Colonic mucosa (tissue), 4 donors: ENCODE results near the gene GIT2. TPM values are rescaled to one million over a fixed set of nuclear protein-coding genes. Genes with fewer than 3 reads are reported as not detected.
"Not testable (repeated sequence)": the region's sequence is repeated elsewhere in the genome, so short reads cannot be mapped to it uniquely, and the experiment has no call there.

Experiments
- DNase-seq: peaks from one replicate; pipeline ENCODE4 v3.0.0-alpha.2; 2020
- H3K27ac ChIP-seq: fragments of 200-600 bp; one replicate; pipeline ENCODE4 v1.8.0; 2021
- H3K27me3 ChIP-seq: fragments of 200-600 bp; one replicate; pipeline ENCODE4 v1.8.0; 2021
- H3K36me3 ChIP-seq: fragments of 200-600 bp; one replicate; pipeline ENCODE4 v1.8.0; 2021
- H3K4me1 ChIP-seq: fragments of 200-600 bp; one replicate; pipeline ENCODE4 v1.8.0; 2021; ENCODE audit warnings: mild to moderate bottlenecking
- H3K4me3 ChIP-seq: fragments of 200-600 bp; one replicate; pipeline ENCODE4 v1.8.0; 2021
- H3K9ac ChIP-seq, 2 donors: one replicate each; pipeline ENCODE4 v1.7.0; 2013; ENCODE audit warnings: control low read depth in 2 of 2, low read depth in 2 of 2, low read length in 2 of 2
- H3K9me3 ChIP-seq: fragments of 200-600 bp; one replicate; pipeline ENCODE4 v1.8.0; 2021
- intact Hi-C: fragments of 100-400 bp; cut with DNase I; formaldehyde crosslinking; loops from one replicate; pipeline ENCODE4 v1.14.1; 2022
- total RNA-seq, 2 donors: library from RNA; stranded (reverse); fragmentation: NEBNext Ultra II Directional in 1 of 2; extraction: Animal tissue kit (Norgen Biotek cat#: 25700) in 1 of 2; gene quantifications; one replicate each; pipeline ENCODE4 v1.2.1, GENCODE V29; 2021
- TF ChIP-seq, protein P1 (sequence below): fragments of 200-600 bp; IDR thresholded peaks from one replicate; pipeline ENCODE4 v1.8.0; 2022; ENCODE audit warnings: antibody characterized with exemption, mild to moderate bottlenecking
- donor health status: healthy.
- donor health status: DM: no; HTN: no; CAD: no.
- donor health status: DM: no; HTN: no; CAD: no.

The GIT2 gene
- total RNA-seq, 2 donors from 2014 or later = 23.3 to 26.8 TPM

DNA sequence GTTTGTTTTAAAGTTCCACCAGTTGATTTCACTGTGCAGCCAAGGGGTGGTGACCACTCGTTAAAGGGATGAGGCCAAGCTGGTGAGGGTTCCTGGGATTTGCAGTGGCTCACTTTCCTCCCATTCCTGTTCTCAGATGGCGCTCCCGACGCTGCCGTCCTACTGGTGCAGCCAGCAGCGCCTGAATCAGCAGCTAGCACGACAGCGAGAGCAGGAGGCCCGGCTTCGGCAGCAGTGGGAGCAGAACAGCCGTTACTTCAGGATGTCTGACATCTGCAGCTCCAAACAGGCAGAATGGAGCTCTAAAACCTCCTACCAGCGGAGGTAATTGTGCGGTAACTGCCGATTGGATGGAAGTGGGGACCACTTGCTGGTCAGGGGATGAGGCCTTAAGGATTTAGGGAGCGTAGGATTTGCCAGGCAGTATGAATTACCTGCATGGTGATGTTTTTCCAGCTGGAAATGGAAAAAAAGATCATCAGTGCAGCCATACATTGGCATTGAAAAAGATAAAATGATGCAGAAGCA, 93.2 kb downstream of the GIT2 start:
- H3K27ac ChIP-seq = no peak overlapping the region
- no peak overlapping the region for H3K4me3 ChIP-seq
- DNase-seq = no peak
- H3K4me1 ChIP-seq = no peaks in the 10 kb centered on the region
- TF ChIP-seq, protein P1, sequence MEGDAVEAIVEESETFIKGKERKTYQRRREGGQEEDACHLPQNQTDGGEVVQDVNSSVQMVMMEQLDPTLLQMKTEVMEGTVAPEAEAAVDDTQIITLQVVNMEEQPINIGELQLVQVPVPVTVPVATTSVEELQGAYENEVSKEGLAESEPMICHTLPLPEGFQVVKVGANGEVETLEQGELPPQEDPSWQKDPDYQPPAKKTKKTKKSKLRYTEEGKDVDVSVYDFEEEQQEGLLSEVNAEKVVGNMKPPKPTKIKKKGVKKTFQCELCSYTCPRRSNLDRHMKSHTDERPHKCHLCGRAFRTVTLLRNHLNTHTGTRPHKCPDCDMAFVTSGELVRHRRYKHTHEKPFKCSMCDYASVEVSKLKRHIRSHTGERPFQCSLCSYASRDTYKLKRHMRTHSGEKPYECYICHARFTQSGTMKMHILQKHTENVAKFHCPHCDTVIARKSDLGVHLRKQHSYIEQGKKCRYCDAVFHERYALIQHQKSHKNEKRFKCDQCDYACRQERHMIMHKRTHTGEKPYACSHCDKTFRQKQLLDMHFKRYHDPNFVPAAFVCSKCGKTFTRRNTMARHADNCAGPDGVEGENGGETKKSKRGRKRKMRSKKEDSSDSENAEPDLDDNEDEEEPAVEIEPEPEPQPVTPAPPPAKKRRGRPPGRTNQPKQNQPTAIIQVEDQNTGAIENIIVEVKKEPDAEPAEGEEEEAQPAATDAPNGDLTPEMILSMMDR = no peak
- no peaks in the 10 kb centered on the region for H3K9me3 ChIP-seq
- no peaks in the 10 kb centered on the region for H3K27me3 ChIP-seq
- H3K36me3 ChIP-seq = peaks cover 14% of the 10 kb centered on the region
- H3K9ac ChIP-seq = no peak overlapping the region
- intact Hi-C loops = no loop called here

DNA sequence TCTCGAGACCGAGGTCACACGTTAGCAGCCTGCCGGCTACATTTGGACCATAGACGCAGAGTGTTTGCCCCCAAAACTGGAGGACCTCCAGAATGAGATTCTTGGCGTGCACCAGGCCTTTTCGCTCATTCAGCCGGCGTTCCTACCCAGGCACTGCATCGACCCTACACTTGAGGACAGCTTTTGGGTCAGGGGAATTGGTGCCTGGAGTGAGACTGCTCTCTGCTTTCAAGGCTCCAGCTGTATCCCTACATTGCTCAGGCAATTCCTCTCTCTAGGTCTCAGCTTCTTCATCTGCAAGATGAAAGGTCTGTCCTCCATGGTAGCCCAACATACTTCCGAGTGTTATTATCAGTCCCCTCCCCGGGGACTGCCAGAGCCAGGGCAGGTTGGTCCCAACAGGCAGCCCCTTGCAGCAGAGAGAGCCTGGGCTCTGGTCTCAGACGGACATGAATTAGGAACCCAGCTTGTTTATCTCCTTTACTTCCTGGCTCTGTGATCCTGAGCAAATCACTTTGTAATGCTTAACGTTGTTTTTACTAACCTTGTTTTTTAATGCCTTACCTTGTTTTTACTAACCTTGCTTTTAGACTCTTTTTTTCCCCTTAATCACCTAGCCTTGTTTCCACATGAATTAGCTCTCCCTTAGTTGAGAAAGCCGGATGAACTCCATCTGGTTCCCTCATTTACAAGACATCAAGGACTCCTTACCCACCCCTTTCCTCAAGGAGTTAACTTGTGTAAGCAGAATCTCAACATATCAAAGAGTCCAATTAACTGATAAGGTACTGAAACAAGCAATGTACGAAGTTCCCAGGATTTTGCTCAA, 95.2 kb downstream of the GIT2 start:
- intact Hi-C loops = no loop called here
- H3K9me3 ChIP-seq = no peaks in the 10 kb centered on the region
- no peaks in the 10 kb centered on the region for H3K4me1 ChIP-seq
- peak overlapping the region; percentile 87 for H3K4me3 ChIP-seq
- TF ChIP-seq, protein P1 = no peak
- no peak for DNase-seq
- peak overlapping the region; percentile 53 for H3K27ac ChIP-seq
- no peaks in the 10 kb centered on the region for H3K27me3 ChIP-seq
- peak overlapping the region; percentile 81 to 95 for H3K9ac ChIP-seq
- peaks cover 10% of the 10 kb centered on the region for H3K36me3 ChIP-seq

DNA sequence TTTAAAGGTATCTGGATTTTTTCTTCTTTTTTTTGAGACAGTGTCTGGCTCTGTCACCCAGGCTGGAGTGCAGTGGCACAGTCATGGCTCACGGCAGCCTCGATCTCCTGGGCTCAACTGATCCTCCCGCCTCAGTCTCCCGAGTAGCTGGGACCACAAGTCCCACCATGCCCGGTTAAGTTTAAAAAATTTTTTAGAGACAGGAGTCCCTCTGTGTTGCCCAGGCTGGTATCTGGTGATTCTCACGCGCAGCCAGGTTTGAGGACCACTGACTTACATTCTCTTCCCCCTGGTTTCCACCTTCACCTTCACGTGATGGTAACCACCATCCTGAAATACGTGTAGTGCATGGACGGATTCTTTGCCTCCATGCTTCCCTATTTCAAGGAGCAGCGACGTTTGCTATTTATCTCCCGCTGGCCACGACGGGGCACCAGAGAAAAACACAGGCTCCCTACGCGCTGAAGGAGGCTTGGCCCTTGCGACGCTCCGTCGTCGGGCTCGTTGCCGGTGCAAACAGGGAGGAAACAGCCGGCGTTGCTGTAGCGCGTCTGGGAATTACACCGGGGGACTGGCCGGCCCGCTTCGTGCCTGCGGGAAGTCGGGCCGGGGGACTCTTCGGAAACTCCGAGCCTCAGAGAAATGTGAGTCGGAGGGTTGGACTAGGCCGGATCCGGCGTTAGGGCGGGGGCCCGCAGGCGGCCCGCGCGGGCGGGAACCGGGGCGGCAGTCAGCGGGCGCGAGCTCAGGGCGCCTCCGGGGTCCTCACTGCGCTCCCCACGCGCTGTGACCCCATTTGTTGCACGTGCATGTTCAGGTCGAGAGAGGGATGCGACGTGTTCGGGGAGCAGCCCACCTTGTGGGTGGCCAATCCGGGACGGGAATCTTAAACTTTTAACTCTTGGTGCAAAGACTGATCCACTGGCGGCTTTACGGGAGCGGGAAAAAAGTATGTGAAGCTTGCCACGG, 96.1 kb downstream of the GIT2 start, which contains the start of gene TCHP:
Gene TCHP (plus strand): TSS at position 492 of the 969 bp plus-strand sequence. CDS start 2,753 bp downstream, outside the sequence.
- TF ChIP-seq, protein P1 = no peak
- no peaks in the 10 kb centered on the region for H3K9me3 ChIP-seq
- peaks cover 10% of the 10 kb centered on the region for H3K36me3 ChIP-seq
- H3K4me1 ChIP-seq = no peaks in the 10 kb centered on the region
- peak within 1 kb of the TSS; percentile 81 to 95 for H3K9ac ChIP-seq
- peak within 1 kb of the TSS; percentile 87 for H3K4me3 ChIP-seq
- intact Hi-C loops = no loop called here
- no peaks in the 10 kb centered on the region for H3K27me3 ChIP-seq
- peak; percentile 91 for DNase-seq
- peak within 1 kb of the TSS; percentile 53 for H3K27ac ChIP-seq

DNA sequence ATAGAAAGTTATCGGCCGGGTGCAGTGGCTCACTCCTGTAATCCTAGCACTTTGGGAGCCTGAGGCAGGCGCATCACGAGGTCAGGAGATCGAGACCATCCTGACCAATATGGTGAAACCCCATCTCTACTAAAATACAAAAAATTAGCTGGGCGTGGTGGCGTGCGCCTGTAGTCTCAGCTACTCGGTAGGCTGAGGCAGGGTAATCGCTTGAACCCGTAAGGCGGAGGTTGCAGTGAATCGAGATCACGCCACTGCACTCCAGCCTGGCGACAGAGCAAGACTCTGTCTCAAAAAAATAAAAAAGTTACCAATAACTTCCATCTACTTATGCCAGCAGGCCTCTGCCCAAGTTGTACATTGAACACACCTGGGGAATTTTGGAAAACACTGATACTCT, 96.8 kb downstream of the GIT2 start:
- H3K36me3 ChIP-seq, H3K4me1 ChIP-seq, intact Hi-C loops, H3K9me3 ChIP-seq, H3K27ac ChIP-seq, H3K27me3 ChIP-seq, H3K4me3 ChIP-seq, DNase-seq: not testable (repeated sequence)
- H3K9ac ChIP-seq = peak overlapping the region in 1 of 2 donors; percentile 95

DNA sequence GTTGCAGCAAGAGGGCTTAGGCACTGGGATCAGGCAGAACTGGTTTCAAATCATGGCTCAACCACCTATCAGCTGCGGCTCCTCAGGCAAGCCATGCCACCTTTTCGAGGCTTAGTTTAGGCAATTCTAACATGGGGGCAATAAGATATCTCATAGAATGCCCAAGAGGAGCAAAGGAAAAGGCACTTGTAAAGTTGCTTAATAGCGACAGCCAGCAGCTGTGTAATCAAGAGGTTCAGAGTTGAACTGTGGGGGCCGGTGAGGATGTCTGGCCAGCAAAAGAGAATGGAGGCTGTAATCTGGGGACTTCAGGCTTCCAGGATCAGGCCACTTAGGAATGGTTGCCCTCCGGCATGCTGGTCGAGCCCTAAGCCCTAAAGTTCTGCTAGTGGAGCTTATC, 99.1 kb downstream of the GIT2 start:
- H3K4me3 ChIP-seq = no peak overlapping the region
- no peak for DNase-seq
- intact Hi-C loops = no loop called here
- no peaks in the 10 kb centered on the region for H3K27me3 ChIP-seq
- H3K9me3 ChIP-seq = no peaks in the 10 kb centered on the region
- H3K9ac ChIP-seq = no peak overlapping the region
- H3K36me3 ChIP-seq = no peaks in the 10 kb centered on the region
- TF ChIP-seq, protein P1 = no peak
- no peaks in the 10 kb centered on the region for H3K4me1 ChIP-seq
- no peak overlapping the region for H3K27ac ChIP-seq
